Endothelial cell of umbilical vein (primary cell): ENCODE data around the gene SOX9. TPM values are rescaled to one million over a fixed set of nuclear protein-coding genes. Genes with fewer than 3 reads are reported as not detected.

Experiments
- BruUV-seq: library from RNA; stranded (reverse); fragments of 400-500 nt; replicated peaks from 2 replicates; lab custom pipeline; 2021; lab: Mats Ljungman, UMichigan
- CTCF ChIA-PET: fragments of 300-600, 350-600 bp; sonication (Branson Sonifier 250); formaldehyde crosslinking; loops from one replicate; lab custom pipeline; 2021; ENCODE audit warnings: antibody characterized with exemption, inconsistent platforms; lab: Charles Lee
- POLR2A ChIA-PET: fragments of 300-600, 350-600 bp; sonication (Branson Sonifier 250); formaldehyde crosslinking; loops from one replicate; lab custom pipeline; 2021; ENCODE audit warnings: antibody characterized with exemption, inconsistent platforms; lab: Charles Lee
- DNase-seq: peaks from one replicate; pipeline ENCODE4 v3.0.0-alpha.2; 2011; ENCODE audit warnings: low read depth, low spot score
- FAIRE-seq: peaks from 2 replicates; lab custom pipeline; 2011; peaks lifted over from hg19 to GRCh38; lab: Jason Lieb, UNC
- H2AFZ ChIP-seq: 2 replicates; pipeline ENCODE4 v1.6.0; 2012; ENCODE audit warnings: low read depth, low read length, control low read depth, inconsistent platforms
- H3K27ac ChIP-seq: 2 replicates; pipeline ENCODE4 v1.5.1; 2011; ENCODE audit warnings: low read depth, mild to moderate bottlenecking, control low read depth, low read length, moderate library complexity; ENCODE audit not compliant: insufficient read depth
- H3K27me3 ChIP-seq, 2 experiments: 2 replicates each; pipeline versions ENCODE4 v1.6.0 to v1.6.1; 2011; ENCODE audit warnings: low read length in 2 of 2, mixed read lengths in 1 of 2; ENCODE audit not compliant: control insufficient read depth in 2 of 2, insufficient read depth in 2 of 2
- H3K36me3 ChIP-seq, 2 experiments: 2 replicates in 1 of 2; 3 replicates in 1 of 2; pipeline ENCODE4 v1.5.1; 2011; ENCODE audit warnings: low read length in 2 of 2, mild to moderate bottlenecking in 1 of 2, moderate library complexity in 1 of 2; ENCODE audit not compliant: control insufficient read depth in 2 of 2, insufficient read depth in 2 of 2; ENCODE audit errors: extremely low read depth in 1 of 2
- H3K4me1 ChIP-seq: 3 replicates; pipeline ENCODE4 v1.5.1; 2011; ENCODE audit warnings: mild to moderate bottlenecking, low read length; ENCODE audit not compliant: control insufficient read depth, insufficient read depth; ENCODE audit errors: extremely low read depth
- H3K4me2 ChIP-seq: 2 replicates; pipeline ENCODE4 v1.6.1; 2011; ENCODE audit warnings: low read length, control low read depth, mixed read lengths; ENCODE audit not compliant: insufficient read depth
- H3K4me3 ChIP-seq, 3 experiments: fragments of 200-600 bp in 1 of 3; sonication (generic), shearing (Covaris generic) in 1 of 3; replicated peaks in 1 of 3; 2 replicates each; pipeline ENCODE4 v1.5.1; 2011 to 2016; ENCODE audit warnings: control low read depth in 3 of 3, low read length in 3 of 3, mild to moderate bottlenecking in 2 of 3, inconsistent platforms in 1 of 3, low read depth in 1 of 3, moderate library complexity in 1 of 3; ENCODE audit not compliant: insufficient read depth in 1 of 3
- H3K79me2 ChIP-seq: 2 replicates; pipeline ENCODE4 v1.6.0; 2012; ENCODE audit warnings: low read length, inconsistent platforms; ENCODE audit not compliant: control insufficient read depth, insufficient read depth
- H3K9ac ChIP-seq: replicated peaks from 2 replicates; pipeline ENCODE3; 2011; ENCODE audit warnings: low read length, control low read depth; ENCODE audit not compliant: insufficient read depth; ENCODE audit errors: extremely low read depth
- H3K9me1 ChIP-seq: replicated peaks from 3 replicates; pipeline ENCODE4 v1.6.0; 2011; ENCODE audit warnings: mild to moderate bottlenecking, low read length; ENCODE audit not compliant: control insufficient read depth, insufficient read depth; ENCODE audit errors: extremely low read depth
- H3K9me3 ChIP-seq: replicated peaks from 2 replicates; pipeline ENCODE4 v1.5.1; 2012; ENCODE audit warnings: low read length, inconsistent platforms; ENCODE audit not compliant: control insufficient read depth, insufficient read depth
- H4K20me1 ChIP-seq: replicated peaks from 2 replicates; pipeline ENCODE3; 2011; ENCODE audit warnings: mild to moderate bottlenecking, low read length; ENCODE audit not compliant: control insufficient read depth, insufficient read depth; ENCODE audit errors: extremely low read depth
- EZH2 ChIP-seq: IDR thresholded peaks from 2 replicates; pipeline ENCODE4 v1.6.1; 2012; ENCODE audit warnings: borderline replicate concordance, low read depth, mild to moderate bottlenecking, moderate library complexity, low read length, inconsistent platforms; ENCODE audit not compliant: severe bottlenecking
- FOS ChIP-seq: IDR thresholded peaks from 2 replicates; pipeline ENCODE4 v1.6.1; 2011; ENCODE audit warnings: mild to moderate bottlenecking, low read length, moderate library complexity, borderline replicate concordance; ENCODE audit not compliant: insufficient read depth
- GATA2 ChIP-seq: IDR thresholded peaks from 2 replicates; pipeline ENCODE4 v1.7.0; 2011; ENCODE audit warnings: low read depth, mild to moderate bottlenecking, moderate library complexity, mixed read lengths, low read length; ENCODE audit not compliant: insufficient read length, insufficient read depth
- JUN ChIP-seq: IDR thresholded peaks from 2 replicates; pipeline ENCODE4 v1.6.1; 2011; ENCODE audit warnings: borderline replicate concordance, low read depth; ENCODE audit not compliant: insufficient read length, insufficient read depth
- MYC ChIP-seq: IDR thresholded peaks from one replicate; pipeline ENCODE4 v1.6.1; 2011; ENCODE audit warnings: mild to moderate bottlenecking, low read depth, low read length
- POLR2A ChIP-seq: IDR thresholded peaks from 2 replicates; pipeline ENCODE4 v1.6.1; 2012; ENCODE audit warnings: low read depth, mild to moderate bottlenecking, control low read depth, low read length
- POLR2AphosphoS5 ChIP-seq: IDR thresholded peaks from 2 replicates; pipeline ENCODE4 v1.6.1; 2012; ENCODE audit warnings: low read depth, mild to moderate bottlenecking, control low read depth, low read length, moderate library complexity; ENCODE audit not compliant: insufficient read depth
- dilution Hi-C: fragments of 300-500 bp; cut with MboI; formaldehyde crosslinking; loops from one replicate; pipeline ENCODE4 v1.15.0; 2019; ENCODE audit warnings: low sequenced_read_pairs; ENCODE audit not compliant: extremely low pct_ligation_motif_present
- intact Hi-C: fragments of 100-400 bp; cut with micrococcal nuclease; formaldehyde crosslinking; loops from one replicate; pipeline ENCODE4 v1.10.0; 2022
- polyA plus RNA-seq, 4 experiments: library from polyadenylated mRNA; depleted of rRNA in 3 of 4; stranded (reverse) in 3 of 4; unstranded in 1 of 4; fragments of >200 nt; gene quantifications; 2 replicates each; pipeline versions ENCODE4 v1.2.1 to v1.2.3, GENCODE V29; 2011 to 2012; ENCODE audit warnings: missing spikeins in 1 of 4
- total RNA-seq: library from RNA; stranded (reverse); gene quantifications from 2 replicates; pipeline ENCODE4 v1.2.3, GENCODE V29; 2021
- TF ChIP-seq, protein P1 (sequence below): IDR thresholded peaks from 2 replicates; pipeline ENCODE4 v1.6.1; 2011; ENCODE audit not compliant: insufficient read depth, insufficient read length
- TF ChIP-seq, protein P2 (sequence below), 2 donors: IDR thresholded peaks; 1 replicate in 1 of 2; 2 replicates in 1 of 2; pipeline ENCODE4 v1.5.1; 2011; ENCODE audit warnings: low read length in 2 of 2, mild to moderate bottlenecking in 2 of 2, moderate library complexity in 2 of 2, control low read depth in 1 of 2, inconsistent platforms in 1 of 2, low read depth in 1 of 2; ENCODE audit not compliant: insufficient read depth in 1 of 2; ENCODE audit errors: extremely low read depth in 1 of 2

SOX9 gene
- total and polyA plus RNA-seq, 2 donors (not counting 3 experiments of a cell fraction or from before 2014, with no cell fraction given): not detected

DNA sequence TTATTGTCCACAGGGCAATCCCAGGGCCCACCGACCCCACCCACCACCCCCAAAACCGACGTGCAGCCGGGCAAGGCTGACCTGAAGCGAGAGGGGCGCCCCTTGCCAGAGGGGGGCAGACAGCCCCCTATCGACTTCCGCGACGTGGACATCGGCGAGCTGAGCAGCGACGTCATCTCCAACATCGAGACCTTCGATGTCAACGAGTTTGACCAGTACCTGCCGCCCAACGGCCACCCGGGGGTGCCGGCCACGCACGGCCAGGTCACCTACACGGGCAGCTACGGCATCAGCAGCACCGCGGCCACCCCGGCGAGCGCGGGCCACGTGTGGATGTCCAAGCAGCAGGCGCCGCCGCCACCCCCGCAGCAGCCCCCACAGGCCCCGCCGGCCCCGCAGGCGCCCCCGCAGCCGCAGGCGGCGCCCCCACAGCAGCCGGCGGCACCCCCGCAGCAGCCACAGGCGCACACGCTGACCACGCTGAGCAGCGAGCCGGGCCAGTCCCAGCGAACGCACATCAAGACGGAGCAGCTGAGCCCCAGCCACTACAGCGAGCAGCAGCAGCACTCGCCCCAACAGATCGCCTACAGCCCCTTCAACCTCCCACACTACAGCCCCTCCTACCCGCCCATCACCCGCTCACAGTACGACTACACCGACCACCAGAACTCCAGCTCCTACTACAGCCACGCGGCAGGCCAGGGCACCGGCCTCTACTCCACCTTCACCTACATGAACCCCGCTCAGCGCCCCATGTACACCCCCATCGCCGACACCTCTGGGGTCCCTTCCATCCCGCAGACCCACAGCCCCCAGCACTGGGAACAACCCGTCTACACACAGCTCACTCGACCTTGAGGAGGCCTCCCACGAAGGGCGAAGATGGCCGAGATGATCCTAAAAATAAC is 3.0 kb downstream of the SOX9 start:
- DNase-seq: no peak
- no peaks in the 10 kb centered on the region for H3K9me1 ChIP-seq
- intact Hi-C loops: loop anchor here (5.0 kb wide), 2 partner anchors 414 to 1356 kb away; no protein-coding TSS in a partner anchor
- no peak for FAIRE-seq
- ChIA-PET POLR2A (no interaction called here), CTCF (no interaction called here)
- dilution Hi-C loops: no loop called here
- H3K4me1 ChIP-seq: no peaks in the 10 kb centered on the region
- no peak overlapping the region for H3K27ac ChIP-seq
- no peaks in the 10 kb centered on the region for H3K79me2 ChIP-seq
- H4K20me1 ChIP-seq: no peaks in the 10 kb centered on the region
- H3K4me3 ChIP-seq: no peak overlapping the region
- TF ChIP-seq, protein P1, sequence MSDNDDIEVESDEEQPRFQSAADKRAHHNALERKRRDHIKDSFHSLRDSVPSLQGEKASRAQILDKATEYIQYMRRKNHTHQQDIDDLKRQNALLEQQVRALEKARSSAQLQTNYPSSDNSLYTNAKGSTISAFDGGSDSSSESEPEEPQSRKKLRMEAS: no peak
- TF ChIP-seq EZH2: no peak
- no peak for TF ChIP-seq FOS
- TF ChIP-seq, protein P2, sequence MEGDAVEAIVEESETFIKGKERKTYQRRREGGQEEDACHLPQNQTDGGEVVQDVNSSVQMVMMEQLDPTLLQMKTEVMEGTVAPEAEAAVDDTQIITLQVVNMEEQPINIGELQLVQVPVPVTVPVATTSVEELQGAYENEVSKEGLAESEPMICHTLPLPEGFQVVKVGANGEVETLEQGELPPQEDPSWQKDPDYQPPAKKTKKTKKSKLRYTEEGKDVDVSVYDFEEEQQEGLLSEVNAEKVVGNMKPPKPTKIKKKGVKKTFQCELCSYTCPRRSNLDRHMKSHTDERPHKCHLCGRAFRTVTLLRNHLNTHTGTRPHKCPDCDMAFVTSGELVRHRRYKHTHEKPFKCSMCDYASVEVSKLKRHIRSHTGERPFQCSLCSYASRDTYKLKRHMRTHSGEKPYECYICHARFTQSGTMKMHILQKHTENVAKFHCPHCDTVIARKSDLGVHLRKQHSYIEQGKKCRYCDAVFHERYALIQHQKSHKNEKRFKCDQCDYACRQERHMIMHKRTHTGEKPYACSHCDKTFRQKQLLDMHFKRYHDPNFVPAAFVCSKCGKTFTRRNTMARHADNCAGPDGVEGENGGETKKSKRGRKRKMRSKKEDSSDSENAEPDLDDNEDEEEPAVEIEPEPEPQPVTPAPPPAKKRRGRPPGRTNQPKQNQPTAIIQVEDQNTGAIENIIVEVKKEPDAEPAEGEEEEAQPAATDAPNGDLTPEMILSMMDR (IDR thresholded peaks at IDR 0.05; ENCODE audit: extremely low read depth in 1 of 2, insufficient read depth in 1 of 2, low read depth in 1 of 2, low read length in 2 of 2): no peak
- TF ChIP-seq JUN: no peak
- no peak for TF ChIP-seq MYC
- TF ChIP-seq POLR2AphosphoS5: no peak
- TF ChIP-seq GATA2: no peak
- no peak for TF ChIP-seq POLR2A
- BruUV-seq: no TSS peak
- peaks cover 31 to 53% of the 10 kb centered on the region in 2 experiments for H3K27me3 ChIP-seq
- no peaks in the 10 kb centered on the region for H3K36me3 ChIP-seq
- no peak overlapping the region for H3K9ac ChIP-seq
- no peaks in the 10 kb centered on the region for H3K9me3 ChIP-seq
- H3K4me2 ChIP-seq: no peak overlapping the region
- H2AFZ ChIP-seq: no peak overlapping the region
